NCI-H1694 treated with DMSO at 0.1 percent for 48 hours (cell line): ENCODE data around the gene UBE2V1.
"Not testable (repeated sequence)": the region's sequence is repeated elsewhere in the genome, so short reads cannot be mapped to it uniquely, and the experiment has no call there.

Experiments used
- DNase-seq: peaks from one replicate; lab custom pipeline; 2025; lab: John Stamatoyannopoulos, UW

UBE2V1 gene

GRCh38 chr20:50115041-50115512 lies 2.1 kb upstream of the UBE2V1 start:
- DNase-seq: no peak

DNA sequence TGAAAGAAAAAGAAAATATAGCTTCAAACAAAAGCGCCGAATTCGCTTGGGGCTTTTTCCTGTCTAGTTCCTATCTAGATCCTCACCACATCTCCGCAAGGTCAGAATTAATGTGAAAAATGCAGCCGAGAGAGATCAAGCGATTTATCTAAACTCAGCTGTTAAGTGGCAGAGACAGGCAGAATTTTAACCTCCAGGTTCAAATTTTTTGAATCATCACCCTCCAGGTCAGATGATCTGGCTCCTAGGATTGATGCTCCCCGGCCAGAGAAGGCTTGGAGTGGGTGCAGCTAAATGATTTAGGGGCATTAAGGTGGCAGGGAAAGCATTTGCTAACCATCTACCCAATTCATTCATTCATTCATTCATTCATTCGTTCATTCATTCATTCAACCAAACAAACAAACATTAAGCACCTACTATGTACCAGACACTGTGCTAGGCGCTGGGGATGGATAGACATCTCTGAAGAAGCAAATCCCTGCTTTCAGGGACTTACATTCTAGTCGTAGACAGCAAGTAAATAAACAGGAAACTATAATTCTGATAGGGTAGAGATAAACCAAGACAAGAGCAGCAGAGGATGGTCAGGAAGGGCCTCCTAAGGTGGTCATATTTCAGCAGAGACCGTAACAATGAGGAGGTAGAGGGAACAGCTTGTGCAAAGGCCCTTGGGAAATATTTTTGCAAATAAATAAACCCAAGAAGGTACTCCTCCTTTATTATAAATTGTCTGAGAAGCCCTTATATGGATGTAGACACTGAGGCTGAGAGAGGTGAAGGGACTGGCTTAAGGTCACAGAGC lies 672 bp upstream of the UBE2V1 start:
- peak; percentile 38 for DNase-seq

GRCh38 chr20:50111829-50112495 lies 988 bp downstream of the UBE2V1 start:
- no peak for DNase-seq

GRCh38 chr20:50111120-50111828 lies 1.7 kb downstream of the UBE2V1 start:
- no peak for DNase-seq

GRCh38 chr20:50110141-50111047 lies 2.6 kb downstream of the UBE2V1 start:
- no peak for DNase-seq

DNA sequence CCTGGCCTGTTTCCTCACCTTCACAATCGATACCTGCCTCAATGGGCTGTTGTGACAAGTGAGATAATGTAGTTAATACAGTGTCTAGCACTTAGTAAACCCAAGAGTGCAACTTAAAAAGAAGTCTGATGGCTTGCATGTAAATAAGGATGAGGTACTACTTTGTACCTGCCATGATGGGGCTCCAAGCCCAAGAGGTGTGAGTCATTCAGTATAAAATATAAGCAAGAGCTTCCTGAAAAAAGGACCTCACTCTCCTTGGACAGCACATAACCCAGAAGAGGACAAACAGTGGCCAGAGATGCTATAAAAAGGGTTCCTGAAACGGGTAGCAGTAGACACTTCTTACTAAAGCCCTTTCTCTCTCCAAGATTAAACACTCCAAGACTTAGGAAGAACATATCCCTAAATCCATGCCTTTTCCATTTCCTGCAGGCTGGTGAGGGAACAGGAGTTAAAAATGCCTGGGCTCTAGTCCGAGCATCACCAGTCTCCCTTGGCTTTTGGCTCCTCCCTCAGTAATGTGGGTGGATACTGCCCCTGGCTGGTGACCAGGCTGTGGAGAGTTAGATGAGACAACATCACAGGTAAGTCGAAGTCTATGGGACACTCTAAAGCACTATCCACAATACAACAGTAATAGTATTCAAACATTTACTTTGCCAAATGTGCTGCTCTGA lies 4.3 kb downstream of the UBE2V1 start:
- DNase-seq: no peak

- no peak for DNase-seq
Observed at GRCh38 chr20:50107796-50108331, 5.1 kb downstream of the UBE2V1 start.

- DNase-seq: no peak
Observed at GRCh38 chr20:50107086-50107660, 5.8 kb downstream of the UBE2V1 start.

DNA sequence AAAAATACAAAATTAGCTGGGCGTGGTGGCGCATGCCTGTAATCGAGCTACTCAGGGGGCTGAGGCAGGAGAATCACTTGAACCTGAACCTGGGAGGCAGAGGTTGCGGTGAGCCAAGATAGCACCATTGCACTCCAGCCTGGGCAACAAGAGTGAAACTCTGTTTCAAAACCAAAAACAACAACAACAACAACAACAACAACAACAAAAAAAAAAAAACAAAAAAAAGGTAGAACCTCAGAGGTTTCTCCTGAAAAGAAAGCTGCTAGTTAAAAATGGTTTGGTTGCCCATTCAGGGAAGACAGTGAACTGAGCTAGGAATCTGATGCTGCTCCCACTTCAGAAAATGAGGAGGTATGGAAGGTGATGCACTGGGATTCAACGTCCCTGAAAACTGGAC lies 6.3 kb downstream of the UBE2V1 start:
- not testable (repeated sequence) for DNase-seq

DNA sequence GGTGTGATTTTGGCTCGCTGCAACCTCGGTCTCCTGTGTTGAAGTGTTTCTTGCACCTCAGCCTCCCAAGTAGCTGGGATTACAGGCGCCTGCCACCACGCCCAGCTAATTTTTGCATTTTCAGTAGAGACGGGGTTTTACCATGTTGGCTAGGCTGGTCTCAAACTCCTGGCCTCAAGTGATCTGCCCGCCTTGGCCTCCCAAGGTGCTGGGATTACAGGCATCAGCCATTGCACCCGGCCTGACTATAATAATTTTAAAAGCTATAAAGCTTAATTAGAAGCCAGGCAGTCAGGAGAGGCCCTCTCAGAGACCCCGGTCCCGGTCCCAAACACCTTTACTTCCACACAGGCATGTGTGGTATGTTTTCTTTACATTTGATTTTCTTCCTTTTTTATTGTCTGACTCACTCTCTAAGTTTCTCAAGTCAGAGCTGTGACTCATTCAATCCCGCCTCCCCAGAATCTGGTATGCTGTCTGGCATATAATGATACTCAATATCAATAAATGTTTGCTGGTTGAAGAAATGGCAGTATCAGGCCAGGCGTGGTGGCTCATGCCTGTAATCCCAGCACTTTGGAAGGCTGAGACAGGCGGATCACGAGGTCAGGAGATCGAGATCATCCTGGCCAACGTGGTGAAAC lies 9.4 kb downstream of the UBE2V1 start:
- DNase-seq: not testable (repeated sequence)

DNA sequence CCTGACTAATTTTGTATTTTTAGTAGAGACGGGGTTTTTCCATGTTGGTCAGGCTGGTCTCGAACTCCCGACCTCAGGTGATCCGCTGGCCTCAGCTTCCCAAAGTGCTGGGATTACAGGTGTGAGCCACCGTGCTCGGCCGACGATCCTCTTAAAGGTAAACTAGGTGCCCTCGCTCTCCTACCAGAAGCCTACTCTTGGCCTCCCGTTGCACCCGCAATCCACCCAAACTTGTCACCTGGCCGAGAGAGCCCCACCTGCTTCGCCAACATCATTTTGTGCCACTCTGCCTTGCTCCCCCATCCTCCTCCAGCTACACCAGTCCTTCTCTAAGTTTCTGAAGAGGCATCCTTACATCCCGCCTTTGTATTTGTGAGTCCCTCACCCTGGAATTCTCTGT lies 10.4 kb downstream of the UBE2V1 start:
- DNase-seq: not testable (repeated sequence)

DNA sequence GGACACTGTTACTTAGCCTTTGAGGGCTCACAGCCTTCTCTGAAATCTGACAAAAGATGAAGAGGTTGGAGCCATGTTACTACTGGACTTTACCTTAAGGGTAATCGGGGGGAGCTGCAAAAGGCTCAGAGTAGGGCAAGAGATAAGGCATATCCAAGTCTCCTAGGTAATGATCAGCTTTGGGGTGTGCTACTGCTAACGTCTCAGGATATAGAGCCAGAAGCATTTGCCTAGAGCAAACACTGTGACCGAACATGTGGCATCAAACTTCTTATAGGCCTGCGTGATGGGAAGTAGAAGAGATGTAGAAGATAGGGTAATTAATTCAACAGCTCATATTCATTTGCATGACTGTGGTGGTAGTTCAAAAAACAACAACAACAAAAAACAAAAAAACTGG lies 11.1 kb downstream of the UBE2V1 start:
- DNase-seq: no peak

DNA sequence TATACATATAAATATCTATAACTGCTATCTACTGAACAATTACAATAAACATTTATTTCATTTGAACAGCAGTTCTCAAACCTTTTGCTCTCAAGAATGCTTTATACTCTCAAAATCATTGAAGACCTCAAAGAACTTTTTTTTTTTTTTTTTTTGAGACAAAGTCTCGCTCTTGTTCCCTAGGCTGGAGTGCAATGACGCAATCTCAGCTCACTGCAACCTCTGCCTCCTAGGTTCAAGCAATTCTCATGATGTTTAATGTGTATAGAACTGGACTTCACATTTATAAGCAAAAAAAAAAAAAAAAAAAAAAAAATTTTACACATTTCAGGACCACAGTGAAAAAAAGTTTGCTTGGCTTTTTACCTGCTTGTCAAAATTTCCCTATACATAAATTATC lies 11.7 kb downstream of the UBE2V1 start:
- no peak for DNase-seq

DNA sequence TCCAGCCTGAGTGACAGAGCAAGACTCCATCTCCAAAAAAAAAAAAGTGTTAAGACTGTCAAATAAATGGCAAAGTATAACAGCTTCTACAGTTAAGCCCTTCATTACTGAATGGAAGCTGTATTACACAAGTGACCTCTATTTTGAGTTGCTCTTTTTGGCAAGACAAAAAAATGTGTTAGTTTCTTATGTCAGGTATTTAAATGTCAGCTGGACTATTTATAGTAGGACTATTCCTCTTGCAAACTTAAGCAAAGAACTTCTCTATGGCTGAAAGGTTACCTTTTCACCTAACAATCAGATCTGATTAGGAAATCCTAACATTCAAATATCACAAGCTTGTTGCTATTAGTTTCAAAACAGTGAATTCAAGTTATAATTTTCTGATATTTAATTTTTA lies 12.4 kb downstream of the UBE2V1 start:
- DNase-seq: no peak

- no peak for DNase-seq
Observed at GRCh38 chr20:50099565-50099991, 13.4 kb downstream of the UBE2V1 start.

DNA sequence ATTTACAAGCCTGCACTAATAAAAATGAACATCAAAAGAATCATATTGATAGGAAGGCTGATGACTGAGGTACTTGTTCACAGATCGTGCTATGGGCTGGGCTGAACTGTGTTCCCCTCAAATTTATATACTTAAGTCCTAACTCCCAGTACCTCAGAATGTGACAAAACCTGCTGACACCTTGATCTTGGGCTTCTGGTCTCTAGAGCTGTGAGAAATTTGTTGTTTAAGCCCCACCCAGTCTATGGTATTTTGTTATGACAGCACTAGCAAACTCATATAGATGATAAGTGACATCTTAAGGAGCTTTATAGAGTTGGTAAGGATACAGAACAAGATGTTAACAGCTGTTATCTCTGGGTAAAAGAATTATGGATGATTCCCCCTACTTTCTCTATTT lies 13.8 kb downstream of the UBE2V1 start:
- no peak for DNase-seq

DNA sequence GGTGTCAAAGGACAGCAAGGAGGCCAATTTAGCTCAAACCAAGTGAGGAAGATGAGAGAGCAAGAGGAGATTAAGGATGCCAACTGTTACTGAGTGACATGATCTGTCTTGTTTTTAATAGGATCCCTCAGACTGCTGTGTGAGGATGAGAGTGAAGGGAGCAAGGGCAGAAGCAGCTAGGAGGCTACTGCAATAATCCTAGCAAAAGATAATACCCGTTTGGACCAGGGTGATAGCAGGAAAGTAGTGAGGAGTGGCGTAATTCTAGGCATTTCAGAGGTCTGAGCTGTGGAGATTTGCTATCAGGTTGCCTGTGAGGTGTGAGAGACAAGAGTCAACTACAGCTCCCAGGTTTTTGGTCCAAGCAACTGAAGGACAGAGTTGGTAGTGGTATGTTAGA lies 14.7 kb downstream of the UBE2V1 start:
- no peak for DNase-seq

- DNase-seq: no peak
Observed at GRCh38 chr20:50097843-50098242, 15.1 kb downstream of the UBE2V1 start.

- DNase-seq: no peak
Observed at GRCh38 chr20:50096237-50096636, 16.7 kb downstream of the UBE2V1 start.

DNA sequence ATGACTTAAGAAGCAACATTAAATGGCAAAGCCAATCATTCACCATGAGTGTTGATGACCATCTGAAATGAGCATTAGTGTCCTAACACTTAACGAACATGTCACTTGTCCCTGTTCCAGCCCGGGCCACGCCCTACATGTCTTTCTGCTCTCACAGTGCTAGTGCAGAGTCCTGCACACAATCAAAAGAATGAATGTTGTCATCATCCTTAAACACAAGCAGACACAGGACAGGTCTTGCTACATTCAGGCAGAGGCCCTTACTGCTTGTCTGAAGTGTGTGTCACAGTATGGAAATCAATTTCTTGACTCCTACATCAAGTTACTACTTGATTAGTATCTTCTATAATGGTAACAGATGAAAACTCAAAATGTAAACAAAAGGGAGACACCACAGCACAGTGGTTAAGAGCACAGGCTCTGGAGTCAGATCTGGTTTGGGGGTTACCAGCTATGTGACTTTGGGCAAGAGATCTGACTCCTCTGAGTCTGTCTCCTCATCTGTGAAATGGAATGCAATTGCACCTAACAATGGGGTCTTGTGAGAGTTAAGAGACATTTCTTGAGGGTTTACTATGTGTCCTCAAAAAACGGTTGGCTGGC lies 17.4 kb downstream of the UBE2V1 start:
- no peak for DNase-seq
